Astrocyte (in vitro differentiated cells and primary cell): ENCODE measurements around the gene PDK2.

Experiments used
- EZH2 ChIP-seq: IDR thresholded peaks from 2 replicates; pipeline ENCODE4 v1.6.1; 2012; ENCODE audit warnings: mild to moderate bottlenecking, low read length, inconsistent platforms; ENCODE audit not compliant: insufficient read depth
- TF ChIP-seq, protein P1 (sequence below): IDR thresholded peaks from 2 replicates; pipeline ENCODE4 v1.5.1; 2011; ENCODE audit warnings: low read depth, mild to moderate bottlenecking, inconsistent platforms, low read length, moderate library complexity; ENCODE audit not compliant: insufficient read depth

DNA sequence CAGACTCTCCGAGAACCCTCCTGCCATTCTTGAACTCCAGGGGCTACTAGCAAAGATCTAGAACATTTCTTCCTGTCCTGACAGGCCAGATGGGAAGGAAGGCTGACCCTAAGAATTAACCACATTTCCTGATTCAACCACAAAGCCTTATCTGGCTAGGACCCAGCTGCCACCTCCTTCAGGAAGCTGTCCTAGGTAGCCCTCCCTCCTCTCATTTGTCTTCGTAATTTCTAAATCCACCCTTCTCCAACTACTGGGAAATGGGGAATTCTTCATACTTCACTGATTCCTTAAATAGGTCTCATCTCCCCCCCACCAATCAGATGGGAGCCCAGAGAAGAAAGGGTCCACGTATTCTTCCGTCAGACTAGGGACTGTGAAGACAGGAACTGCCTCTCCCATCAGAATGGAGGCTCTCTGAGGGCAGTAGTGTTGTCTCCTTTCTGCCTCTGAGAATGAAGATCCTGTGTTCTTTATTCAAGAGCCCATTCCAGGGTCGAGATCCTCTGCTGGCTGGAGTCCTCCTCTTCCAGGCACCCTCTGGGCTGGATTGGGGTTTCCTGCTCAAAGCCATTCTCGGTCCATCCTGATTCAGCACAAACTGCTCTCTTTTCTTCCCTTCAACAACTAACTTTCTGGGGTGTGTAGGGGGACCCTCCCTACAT is 32.7 kb downstream of the PDK2 start:
- TF ChIP-seq, protein P1, sequence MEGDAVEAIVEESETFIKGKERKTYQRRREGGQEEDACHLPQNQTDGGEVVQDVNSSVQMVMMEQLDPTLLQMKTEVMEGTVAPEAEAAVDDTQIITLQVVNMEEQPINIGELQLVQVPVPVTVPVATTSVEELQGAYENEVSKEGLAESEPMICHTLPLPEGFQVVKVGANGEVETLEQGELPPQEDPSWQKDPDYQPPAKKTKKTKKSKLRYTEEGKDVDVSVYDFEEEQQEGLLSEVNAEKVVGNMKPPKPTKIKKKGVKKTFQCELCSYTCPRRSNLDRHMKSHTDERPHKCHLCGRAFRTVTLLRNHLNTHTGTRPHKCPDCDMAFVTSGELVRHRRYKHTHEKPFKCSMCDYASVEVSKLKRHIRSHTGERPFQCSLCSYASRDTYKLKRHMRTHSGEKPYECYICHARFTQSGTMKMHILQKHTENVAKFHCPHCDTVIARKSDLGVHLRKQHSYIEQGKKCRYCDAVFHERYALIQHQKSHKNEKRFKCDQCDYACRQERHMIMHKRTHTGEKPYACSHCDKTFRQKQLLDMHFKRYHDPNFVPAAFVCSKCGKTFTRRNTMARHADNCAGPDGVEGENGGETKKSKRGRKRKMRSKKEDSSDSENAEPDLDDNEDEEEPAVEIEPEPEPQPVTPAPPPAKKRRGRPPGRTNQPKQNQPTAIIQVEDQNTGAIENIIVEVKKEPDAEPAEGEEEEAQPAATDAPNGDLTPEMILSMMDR, result no peak
- TF ChIP-seq EZH2, result no peak
